ENCODE measurements around the gene TNFRSF6B.
A peak's percentile ranks its signal among the peaks of the same experiment; 100 is the strongest.

TNFRSF6B gene

DNA sequence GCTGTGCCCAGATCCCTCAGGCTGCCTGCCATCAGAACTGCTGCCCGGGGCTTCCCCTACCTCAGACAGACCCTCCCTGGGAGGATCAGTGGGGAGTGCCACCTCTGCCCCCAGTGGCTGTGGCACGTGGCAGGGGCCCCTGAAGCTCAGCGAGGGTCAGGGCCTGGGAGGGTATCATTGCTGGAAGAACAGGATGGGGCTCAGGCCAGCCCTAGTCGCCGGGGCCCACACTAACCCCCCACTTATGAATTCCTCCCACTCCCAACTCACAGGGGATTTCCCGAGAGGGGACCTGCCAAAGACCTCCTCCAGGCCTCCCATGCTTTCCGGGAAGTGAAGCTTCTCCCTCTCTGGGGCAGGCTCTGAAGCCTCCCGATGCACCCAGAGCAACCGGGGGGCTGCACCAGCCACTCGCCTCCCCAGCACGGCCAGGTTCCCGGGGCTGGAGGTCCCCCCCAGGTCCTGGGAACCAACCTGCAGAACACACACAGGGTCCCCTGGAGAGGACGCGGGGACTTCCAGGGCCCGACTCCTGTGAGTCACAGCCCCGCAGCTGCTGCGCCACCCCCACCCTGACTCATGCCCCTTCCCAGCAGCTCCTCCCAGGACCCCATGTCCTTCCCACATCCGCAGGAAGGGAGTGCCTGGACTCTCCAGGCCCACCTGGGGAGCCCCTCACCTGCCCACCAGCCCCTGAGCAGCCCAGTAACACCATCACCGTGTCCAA lies 2.5 kb downstream of the TNFRSF6B start:
- no peak for DNase-seq

DNA sequence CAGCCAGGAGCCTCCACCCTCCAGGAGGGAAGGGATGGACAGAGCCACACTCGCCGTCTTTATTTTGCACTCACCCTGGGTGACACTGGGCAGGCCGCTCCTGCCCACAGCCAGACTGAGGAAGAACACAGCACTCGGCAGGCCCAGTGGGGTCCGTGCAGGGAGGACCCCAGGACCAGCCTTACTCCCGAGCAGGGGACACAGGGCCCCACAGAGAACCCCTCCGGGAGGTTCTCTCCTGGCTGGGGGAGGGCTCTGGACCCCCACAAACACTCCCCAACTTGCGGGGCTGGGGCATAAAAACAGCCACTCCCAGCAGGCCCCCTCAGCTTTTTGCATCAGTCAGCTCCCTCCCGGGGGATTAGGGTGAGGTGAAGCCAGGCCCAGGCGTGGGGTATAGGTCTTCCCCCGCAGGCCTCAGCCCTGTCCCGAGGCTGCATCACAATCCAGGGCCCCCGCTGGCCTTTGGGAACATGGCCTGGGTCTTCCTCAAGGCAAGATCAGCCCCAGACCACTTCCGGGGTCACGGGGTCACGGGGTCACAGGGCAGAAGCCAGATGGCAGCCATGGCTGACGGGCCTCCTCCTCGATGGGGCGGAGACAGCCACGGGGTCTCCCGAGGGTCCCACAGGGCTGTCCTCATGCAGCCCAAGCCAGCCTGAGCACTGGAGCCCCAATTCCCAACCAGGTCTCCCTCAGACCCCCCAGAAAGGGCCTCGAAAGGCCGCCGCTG lies 3.2 kb downstream of the TNFRSF6B start:
- no peak for DNase-seq

DNA sequence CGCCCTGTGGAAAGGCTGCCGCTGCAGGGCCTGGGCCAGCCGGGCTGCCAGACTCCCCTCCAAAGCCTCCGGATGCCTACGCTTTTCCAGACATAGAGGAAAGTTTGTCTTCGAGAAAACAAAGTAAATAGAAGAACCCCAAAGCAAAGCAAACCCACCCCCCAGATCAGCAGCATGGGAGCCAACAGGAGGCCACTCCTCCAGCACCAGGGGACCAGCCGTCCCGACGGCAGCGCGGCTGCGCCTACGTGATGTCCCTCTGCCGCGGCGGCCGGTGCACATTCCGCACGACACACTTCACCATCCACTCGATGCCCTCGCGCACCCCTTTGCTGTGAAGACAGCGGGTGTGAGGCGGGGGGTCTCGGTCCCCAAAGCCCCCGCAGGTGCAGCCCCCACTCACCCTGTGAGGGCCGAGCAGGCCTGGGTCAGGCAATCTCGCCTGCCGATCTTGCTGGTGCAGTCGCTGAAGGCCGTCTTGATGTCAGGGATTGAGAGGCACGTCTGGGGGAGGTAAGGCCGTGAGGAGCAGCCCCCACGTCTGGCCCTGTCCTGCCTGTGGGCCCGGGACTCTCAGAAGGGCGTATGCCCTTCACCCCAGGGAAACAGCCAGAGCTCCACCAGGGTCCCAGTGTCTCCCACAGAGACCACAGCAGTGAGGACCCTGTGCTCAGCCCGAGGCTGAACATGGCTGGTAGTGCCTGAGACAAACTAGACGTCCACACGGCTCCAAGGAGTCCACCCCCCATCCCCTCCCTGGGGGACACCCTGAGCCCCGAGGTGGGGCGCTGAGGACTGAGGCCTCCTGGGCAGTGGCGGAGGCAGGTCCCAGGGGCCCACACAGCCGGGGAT lies 4.0 kb downstream of the TNFRSF6B start:
- DNase-seq, result no peak

DNA sequence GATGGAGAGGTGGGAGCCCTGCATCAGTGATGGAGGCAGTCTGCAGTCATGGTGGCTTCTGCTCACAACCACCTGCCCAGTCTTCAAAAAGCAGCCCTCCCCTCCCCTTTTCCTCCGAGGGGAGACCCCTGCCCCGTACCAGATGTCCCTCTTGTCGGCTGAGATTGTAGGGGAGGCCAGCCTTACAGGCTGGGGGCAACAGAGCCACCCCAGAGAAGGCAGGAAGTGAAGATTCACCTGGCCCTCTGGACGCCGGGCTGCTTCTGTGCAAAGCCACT lies 4.5 kb downstream of the TNFRSF6B start:
- no peak for DNase-seq

DNA sequence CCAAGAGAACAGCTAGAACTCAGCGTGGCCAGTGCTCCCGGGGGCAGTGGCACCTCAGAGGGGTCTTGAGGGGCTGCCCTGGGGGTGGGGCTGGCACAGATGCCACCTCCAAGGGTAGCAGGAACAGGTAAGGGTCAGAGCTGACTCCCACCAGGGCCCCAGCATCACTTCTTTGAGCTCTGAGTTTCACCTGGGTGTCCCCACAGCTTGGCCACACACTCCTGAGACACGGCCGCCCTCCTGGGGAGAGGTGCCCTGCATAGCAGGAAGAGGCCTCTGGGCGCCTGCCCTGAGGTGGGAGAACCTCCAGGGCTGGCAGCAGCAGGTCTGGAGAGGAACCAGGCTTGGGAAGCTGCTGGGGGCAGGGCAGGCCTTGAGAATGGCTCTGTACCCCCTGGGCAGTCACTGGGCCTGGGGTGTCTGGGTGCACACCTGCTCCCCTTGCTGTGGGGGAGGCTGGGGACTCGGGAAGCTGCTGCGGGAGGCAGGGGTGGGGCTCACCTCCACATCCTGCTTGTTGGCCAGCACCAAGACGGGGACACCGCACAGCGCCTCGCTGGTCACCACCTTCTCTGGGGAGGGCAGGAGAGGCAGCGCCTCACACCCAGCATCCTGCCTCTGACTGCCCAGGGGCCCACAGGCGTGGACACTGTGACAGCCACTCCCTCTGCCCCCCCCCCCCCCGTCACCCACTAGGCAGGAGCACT lies 5.0 kb downstream of the TNFRSF6B start:
- DNase-seq, result no peak

DNA sequence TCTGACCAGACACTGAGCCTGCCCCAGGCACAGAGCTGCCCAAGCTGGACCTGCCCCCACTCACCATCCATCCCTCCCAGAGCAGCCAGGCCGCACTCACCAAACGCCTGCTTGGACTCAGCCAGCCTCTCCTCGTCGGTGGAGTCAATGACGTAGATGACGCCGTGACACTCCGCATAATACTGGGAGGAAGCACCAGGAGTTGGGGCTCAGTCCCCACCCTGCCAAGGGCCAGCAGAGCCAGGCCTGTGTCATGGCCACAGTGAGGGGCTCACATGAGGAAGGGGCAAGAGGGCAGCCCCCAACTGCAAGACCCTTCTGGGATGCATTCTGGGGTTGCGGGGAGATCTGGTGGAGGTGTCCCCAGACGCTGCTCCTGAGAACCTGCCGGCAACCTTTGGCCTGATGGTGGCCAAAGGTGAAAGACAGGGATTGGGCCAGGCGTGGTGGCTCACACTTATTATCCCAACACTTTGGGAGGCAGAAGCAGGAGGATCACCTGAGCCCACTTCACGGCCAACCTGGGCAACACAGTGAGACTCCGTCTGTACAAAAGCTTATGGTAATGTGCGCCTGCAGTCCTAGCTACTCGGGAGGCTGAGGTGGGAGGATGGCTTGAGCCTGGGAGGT lies 5.7 kb downstream of the TNFRSF6B start:
- DNase-seq, result no peak

DNA sequence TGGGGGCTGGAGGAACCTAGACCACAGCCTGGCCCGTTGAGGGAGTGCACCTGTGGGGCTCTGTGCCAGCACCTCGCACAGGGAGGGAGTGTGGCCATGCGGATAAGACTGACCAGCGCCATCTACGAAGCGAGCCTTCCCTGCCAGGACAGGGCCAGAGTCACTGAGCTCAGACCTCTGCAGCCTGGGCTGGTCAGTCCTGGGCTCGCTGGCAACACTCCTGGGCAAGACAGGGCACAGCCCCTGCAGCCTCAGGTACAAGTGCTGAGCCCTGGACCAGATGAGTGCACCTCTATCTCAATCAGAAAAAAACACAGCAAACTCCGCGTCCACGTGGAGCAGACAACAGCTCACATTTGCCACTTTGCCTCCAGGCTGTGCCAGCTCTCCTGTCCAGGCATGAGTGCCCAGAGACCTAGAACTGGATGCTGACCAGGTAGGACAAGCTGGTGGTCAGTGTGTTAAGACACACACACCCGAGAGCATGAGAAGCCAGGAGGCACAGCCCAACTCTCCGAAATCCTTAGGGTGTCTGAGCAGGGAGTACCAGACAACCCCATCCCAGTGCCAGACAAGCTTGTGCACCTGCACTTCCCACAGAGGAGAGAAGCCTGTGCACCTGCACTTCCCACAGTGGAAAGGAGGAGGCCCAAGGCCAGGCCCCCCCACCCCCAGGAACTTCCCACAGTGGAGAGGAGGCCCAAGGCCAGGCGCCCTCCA lies 6.5 kb downstream of the TNFRSF6B start:
- DNase-seq, result no peak

DNA sequence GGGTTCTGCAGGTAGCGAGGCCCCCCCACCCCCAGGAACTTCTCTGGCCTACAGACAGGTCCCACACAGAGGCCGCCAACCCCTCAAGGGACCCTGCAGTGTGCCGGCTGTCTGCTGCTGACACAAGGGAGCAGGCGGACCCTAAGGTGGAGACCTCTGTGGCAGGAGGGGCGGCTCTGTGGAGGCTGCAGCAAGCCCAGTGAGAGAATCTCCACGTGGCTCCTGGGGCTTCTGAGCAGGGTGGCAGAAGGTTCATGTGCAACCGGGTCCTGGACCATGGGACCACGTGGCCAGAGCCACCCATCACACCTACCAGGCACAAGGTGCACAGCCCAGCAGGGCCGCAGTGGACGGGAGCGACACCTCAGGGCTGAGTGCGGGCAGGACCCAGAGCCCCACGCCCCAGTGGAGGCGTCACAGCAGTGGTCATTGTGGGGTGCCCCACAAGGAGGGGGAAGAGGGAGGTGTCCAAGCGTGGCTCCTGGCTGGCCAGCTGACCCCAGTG lies 7.1 kb downstream of the TNFRSF6B start:
- no peak for DNase-seq

DNA sequence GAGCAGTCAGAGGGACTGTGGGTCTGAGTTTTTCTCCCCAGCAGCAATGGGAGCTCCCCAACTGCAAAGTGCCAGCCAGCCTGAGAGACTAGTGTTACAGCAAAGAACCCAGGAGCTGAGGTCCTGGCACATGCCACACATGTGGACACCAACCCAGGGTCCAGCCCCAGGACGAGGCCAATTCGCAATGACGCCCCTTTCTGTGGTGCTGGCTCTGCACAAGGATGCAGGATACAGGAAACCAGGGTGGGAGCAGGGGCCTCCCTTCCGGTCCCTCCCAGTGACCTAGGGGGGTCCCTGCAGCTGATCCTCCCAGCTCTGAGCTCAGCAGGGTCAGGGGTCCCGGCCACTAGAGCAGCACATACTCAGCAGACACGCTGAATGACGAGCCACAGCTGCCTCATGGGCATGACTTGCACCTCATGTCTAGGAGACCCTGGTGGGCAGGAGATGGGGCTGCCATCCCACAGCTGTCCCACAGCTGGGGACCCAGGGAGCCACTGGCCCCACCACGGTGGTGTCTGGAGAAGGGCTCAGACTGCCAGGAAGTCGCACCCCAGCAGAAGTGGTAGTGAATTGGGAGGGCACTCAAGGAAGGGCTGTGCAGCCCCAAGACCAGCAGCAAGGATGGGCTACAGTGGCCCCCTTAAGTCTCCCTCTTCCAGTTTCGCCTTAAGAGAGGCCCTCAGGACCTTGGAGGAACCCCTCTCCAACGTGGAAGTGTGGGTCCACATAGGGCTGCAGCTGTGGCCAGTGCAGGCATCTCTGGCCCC lies 7.7 kb downstream of the TNFRSF6B start:
- DNase-seq, result no peak

DNA sequence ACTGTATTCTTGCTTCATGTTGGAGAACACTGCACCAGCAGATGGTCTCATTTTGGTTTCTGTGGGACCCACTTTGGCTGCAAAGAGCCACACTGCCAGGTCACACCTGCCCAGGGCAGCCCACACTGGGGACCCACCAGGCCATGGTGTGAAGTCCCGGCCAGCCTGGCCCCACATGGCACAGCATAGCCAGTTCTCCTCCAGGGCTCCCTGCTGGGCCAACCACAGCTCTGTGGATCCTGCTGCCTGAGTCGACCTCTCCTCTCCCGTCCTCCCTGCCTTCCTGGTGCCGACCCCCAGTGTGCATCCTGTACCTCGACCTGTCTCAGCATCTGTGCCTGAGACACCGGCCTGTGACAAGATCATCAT lies 8.3 kb downstream of the TNFRSF6B start:
- no peak for DNase-seq

DNA sequence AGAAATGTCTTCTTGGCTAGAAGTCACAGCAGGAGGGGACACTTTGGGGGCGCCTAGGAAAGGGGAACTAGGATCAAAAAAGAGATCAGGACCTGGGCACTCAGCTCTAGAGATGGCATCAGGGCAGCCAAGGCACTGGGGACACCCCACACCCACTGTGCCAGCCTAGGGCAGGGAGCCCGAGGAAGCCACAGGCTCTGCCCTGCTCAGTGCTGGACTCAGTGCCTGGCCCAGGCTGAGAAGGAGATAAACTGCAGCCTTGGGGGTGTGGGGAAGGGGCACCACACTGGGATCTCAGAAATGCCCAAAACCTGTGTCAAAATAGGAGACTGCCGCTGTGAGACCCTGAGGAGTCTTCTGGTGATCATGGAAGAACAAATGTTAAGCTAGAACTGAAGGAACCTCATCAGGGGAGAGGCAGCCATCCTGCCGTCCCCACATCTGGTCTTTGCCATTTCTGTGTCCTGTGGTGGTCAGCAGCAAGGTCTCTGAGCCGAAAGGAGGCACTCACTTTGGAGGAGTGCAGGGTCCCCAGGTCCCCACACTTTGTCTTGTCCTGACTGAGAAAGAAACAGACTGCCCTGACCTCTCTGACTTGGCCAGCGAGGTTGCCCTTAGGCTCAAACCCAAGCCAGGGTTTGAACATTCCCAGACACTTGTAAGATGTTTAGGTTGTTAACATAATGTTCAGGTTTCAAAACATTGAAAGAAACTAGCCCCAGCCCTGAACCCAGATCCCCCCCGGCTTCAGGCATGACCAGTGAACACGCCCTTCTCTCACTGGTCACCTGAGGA lies 9.0 kb downstream of the TNFRSF6B start:
- no peak for DNase-seq

DNA sequence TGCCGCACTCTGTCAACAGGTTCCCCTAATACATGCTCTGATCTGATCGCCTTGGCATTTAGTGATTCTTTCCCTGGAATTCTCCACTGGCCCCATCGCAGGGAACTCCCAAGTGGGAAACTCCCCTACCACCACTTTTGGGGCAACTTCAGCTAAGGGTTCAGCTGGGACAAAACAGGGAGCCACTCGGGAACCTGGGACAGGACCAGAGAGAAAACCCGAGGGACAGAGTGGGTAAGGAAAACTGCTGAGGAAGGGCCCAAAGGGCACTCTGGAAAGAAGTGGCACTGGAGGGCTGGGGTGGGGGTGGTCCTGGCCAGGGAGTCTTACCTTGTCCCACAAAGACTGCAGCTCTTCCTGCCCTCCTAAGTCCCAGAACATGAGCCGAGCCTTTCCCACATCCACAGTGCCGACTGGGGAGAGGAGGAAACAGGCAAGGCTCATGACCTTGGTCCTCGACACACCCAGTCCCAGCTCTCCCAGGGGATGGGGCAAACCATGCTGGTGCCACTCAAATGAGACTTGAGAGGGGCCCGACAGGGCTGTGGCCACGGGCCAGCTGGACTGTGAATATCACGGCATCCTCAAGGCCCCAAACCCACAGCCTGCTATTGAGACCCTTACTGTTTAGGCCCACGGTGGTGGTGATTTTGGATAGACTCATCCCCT lies 9.7 kb downstream of the TNFRSF6B start:
- no peak for DNase-seq

DNA sequence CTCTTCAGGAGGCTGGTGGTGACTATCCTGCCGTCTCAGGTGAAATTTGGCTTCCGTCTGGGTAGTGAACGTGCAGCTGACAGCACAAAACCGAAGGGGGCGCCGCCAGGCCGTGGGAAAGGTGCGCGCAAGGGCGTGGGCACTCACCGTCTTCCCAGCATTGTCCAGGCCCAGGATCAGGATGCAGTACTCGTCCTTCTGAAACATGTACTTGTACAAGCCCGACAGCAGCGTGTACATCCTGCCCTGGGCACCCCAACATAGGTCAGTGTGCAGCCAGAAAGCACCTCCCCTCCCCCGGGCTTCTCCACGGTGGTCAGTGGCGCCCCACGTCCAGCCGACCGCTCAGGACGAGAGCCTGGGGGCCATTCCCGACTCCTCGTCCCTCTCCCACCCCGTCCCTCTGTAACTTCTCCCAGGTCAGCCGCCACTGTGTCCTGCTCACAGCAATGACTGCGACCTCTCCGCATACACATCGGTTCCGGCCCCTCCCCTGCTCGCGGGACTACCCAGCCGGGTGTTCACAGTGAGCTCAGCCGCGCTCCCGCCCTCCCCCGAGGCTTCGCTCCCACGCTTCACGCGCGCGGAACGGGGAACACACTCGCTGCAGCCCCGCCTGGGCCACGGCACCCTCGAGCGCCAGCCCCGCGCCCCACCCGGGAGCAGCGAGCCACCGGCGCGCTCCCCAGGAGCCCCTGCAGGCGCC lies 10.6 kb downstream of the TNFRSF6B start:
- DNase-seq, result peak in 1 of 3 experiments; percentile 65

DNA sequence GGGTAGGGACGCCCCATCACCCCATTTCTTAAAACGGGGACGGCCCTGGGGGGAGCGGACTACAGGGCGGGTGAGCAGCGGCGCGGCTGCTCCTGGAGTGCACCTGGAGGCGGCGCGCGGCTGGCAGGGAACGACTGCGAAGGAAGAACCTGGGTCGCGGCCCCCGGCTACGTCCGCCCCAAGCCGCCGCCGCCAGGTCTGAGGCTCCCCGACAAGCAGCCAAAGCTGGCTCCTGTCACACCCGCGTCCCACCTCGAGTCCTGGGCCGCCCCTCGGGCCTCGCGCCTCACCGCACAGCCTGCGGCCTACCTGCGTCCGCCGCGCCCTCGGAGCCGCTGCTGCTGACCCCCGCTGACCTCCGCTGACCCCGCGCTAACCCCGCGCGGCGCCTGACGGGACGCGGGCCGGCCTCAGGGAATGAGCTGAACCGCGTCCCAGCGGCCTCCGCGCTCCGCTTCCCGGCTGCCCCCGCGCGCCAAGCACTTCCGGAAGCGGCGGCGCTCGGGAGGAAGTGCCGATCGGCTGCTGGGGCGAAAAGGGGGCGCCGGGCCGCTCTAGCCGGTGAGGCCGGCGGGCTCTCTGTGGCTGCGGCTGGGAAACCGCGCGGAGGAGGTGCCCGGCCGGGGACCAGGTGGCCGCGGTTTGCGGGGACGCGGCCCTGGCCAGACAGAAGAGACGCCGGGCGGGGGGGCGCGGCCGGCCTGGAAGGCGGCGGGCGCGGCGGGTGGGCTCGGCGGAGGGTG lies 11.3 kb downstream of the TNFRSF6B start, which contains the start of the genes ARFRP1 and ZGPAT:
Gene ARFRP1, minus strand, starts transcription at position 419 of the 743 bp plus-strand sequence. CDS start 885 bp downstream, outside the sequence.
Gene ZGPAT, plus strand, starts transcription at position 482 of the 743 bp plus-strand sequence. CDS start 542 bp downstream, outside the sequence.
- DNase-seq, result peak; percentile 88 to 93 (median 91)

DNA sequence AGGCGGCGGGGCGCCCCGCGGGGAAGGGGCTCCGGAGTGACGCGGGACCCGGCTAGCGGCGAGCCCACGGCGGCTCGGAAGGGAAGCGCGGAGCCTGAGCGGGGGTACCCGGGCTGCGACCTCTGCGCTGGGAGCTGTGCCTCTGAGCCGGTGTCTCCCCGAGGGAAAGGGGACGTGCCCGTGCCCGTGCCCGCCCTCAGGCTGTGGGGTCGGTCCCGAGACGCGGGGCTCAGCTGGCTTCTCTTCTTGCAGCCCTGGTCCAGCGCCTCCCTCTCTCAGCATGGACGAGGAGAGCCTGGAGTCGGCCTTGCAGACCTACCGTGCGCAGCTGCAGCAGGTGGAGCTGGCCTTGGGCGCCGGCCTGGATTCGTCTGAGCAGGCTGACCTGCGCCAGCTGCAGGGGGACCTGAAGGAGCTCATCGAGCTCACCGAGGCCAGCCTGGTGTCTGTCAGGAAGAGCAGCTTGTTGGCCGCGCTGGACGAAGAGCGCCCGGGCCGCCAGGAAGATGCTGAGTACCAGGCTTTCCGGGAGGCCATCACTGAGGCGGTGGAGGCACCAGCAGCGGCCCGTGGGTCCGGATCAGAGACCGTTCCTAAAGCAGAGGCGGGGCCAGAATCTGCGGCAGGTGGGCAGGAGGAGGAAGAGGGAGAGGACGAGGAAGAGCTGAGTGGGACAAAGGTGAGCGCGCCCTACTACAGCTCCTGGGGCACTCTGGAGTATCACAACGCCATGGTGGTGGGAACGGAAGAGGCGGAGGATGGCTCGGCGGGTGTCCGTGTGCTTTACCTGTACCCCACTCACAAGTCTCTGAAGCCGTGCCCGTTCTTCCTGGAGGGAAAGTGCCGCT lies 12.1 kb downstream of the TNFRSF6B start:
- DNase-seq, result no peak

DNA sequence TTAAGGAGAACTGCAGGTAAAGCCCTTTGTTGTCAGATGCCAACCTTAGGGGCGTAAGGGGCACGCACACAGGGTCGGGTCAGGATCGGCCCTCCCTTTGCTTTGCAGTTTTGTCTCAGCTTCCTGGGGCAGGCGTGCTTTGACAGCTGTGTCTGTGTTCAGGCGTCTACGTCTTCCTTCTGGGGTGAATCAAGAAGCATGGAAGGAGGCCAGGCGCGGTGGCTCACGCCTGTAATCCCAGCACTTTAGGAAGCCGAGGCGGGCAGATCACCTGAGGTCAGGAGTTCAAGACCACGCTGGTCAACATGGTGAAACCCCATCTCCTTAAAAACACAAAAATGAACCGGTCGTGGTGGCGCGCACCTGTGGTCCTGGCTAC lies 12.7 kb downstream of the TNFRSF6B start:
- DNase-seq, result no peak

DNA sequence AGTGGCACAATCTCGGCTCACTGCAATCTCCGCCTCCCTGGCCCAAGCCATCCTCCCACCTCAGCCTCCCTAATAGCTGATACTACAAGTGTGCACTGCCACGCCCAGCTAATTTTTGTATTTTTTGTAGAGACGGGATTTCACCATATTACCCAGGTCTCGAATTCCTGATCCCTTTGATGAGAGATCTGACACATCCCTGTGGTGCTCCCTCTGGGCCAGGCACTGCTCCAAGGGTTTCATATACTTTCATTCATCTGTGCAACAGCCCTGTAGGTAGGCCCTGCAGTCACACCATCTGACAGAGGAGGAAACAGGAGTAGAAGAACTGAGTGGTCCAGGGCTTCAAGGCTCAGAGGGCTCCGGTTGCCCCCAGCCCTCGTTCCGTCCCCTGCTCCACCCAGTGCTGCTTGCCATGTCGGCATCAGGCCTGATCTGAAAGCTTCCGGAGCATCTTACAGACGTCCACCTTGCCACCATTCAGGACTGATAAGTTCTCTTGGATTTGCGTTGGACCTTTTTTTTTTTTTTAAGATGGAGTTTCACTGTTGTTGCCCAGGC lies 14.7 kb downstream of the TNFRSF6B start:
- DNase-seq, result no peak
